K562 (cell line): ENCODE data around the gene RABGAP1L. TPM values are rescaled to one million over a fixed set of nuclear protein-coding genes. Genes with fewer than 3 reads are reported as not detected.

Source experiments
- ATF3 ChIP-seq, 2 experiments: fragments of 450-650 bp in 1 of 2; sonication (generic) in 1 of 2; formaldehyde crosslinking in 1 of 2; IDR thresholded peaks in 1 of 2; conservative IDR thresholded peaks in 1 of 2; 2 replicates each; pipeline versions ENCODE4 v1.6.1 to v1.8.1; 2016 to 2023; ENCODE audit warnings: mild to moderate bottlenecking in 2 of 2, moderate library complexity in 2 of 2, inconsistent platforms in 1 of 2, missing genetic modification reagents in 1 of 2
- CC2D1A ChIP-seq: fragments of 450-650 bp; IDR thresholded peaks from 2 replicates; pipeline ENCODE4 v1.6.1; 2017; ENCODE audit warnings: mild to moderate bottlenecking
- EP400 ChIP-seq: fragments of 450-650 bp; IDR thresholded peaks from 2 replicates; pipeline ENCODE4 v1.6.1; 2017; ENCODE audit warnings: antibody characterized with exemption, mild to moderate bottlenecking, moderate library complexity
- HEY1 ChIP-seq: fragments of 250-450 bp; sonication (Bioruptor Pico); IDR thresholded peaks from 2 replicates; pipeline ENCODE4 v1.5.0; 2020; ENCODE audit warnings: mild to moderate bottlenecking, moderate library complexity, borderline replicate concordance
- HNRNPK ChIP-seq: fragments of 200-400 bp; formaldehyde crosslinking; IDR thresholded peaks from one replicate; pipeline ENCODE4 v1.6.1; 2018; ENCODE audit warnings: mild to moderate bottlenecking, low read depth, low read length; ENCODE audit not compliant: poor library complexity, severe bottlenecking
- ILK ChIP-seq: fragments of 450-650 bp; IDR thresholded peaks from 2 replicates; pipeline ENCODE4 v1.6.1; 2016; ENCODE audit warnings: missing genetic modification characterization, low read depth, mild to moderate bottlenecking, missing compliant biosample characterization, moderate library complexity, borderline replicate concordance
- MYBL2 ChIP-seq, 2 experiments: fragments of 450-650 bp in 1 of 2; sonication (generic) in 1 of 2; formaldehyde crosslinking in 1 of 2; IDR thresholded peaks; 2 replicates each; pipeline versions ENCODE4 v1.6.1 to v1.8.1; 2017 to 2022; ENCODE audit warnings: borderline replicate concordance in 1 of 2, inconsistent platforms in 1 of 2, low read depth in 1 of 2, mild to moderate bottlenecking in 1 of 2, missing genetic modification reagents in 1 of 2, moderate library complexity in 1 of 2
- NCOA1 ChIP-seq: fragments of 450-650 bp; IDR thresholded peaks from 2 replicates; pipeline ENCODE4 v1.6.1; 2016; ENCODE audit warnings: low read depth
- PKNOX1 ChIP-seq: fragments of 450-650 bp; IDR thresholded peaks from 2 replicates; pipeline ENCODE4 v1.6.1; 2016
- PML ChIP-seq: IDR thresholded peaks from 2 replicates; pipeline ENCODE4 v1.6.1; 2012; ENCODE audit warnings: low read length, inconsistent platforms
- SLC30A9 ChIP-seq: fragments of 250-450 bp; sonication (Bioruptor Pico); IDR thresholded peaks from 2 replicates; pipeline ENCODE4 v1.8.0; 2022; ENCODE audit warnings: mild to moderate bottlenecking, moderate library complexity
- SP2 ChIP-seq: IDR thresholded peaks from 2 replicates; pipeline ENCODE4 v1.6.1; 2011; ENCODE audit warnings: mild to moderate bottlenecking, low read depth, low read length, moderate library complexity; ENCODE audit not compliant: poor library complexity, severe bottlenecking; ENCODE audit errors: extremely low read depth
- TAL1 ChIP-seq: fragments of 450-650 bp; IDR thresholded peaks from 2 replicates; pipeline ENCODE4 v1.6.1; 2016; ENCODE audit warnings: mild to moderate bottlenecking
- TFAM ChIP-seq: fragments of 250-450 bp; sonication (Bioruptor Pico); conservative IDR thresholded peaks from 2 replicates; pipeline ENCODE4 v1.5.0; 2021; ENCODE audit warnings: mild to moderate bottlenecking, moderate library complexity
- ZNF277 ChIP-seq: fragments of 250-450 bp; sonication (Bioruptor Pico); IDR thresholded peaks from 2 replicates; pipeline ENCODE4 v1.8.0; 2022; ENCODE audit warnings: inconsistent platforms, mild to moderate bottlenecking, moderate library complexity, borderline replicate concordance
- ZNF431 ChIP-seq: sonication (generic); formaldehyde crosslinking; IDR thresholded peaks from 2 replicates; pipeline ENCODE4 v1.8.0; 2022; ENCODE audit warnings: mild to moderate bottlenecking, missing genetic modification reagents
- ZNF655 ChIP-seq: fragments of 250-450 bp; sonication (Bioruptor Pico); IDR thresholded peaks from 2 replicates; pipeline ENCODE4 v1.5.0; 2021
- polyA plus RNA-seq, 8 experiments: library from polyadenylated mRNA; depleted of rRNA in 4 of 8; stranded (reverse) in 5 of 8; unstranded in 3 of 8; fragments of >200 nt; fragmentation: Nextera tagmentation in 2 of 8; fragmentation: Illumina TruSeq in 1 of 8; extraction: Ambion mirVana in 2 of 8; extraction: Trizol in 1 of 8; gene quantifications; 2 replicates each; pipeline versions ENCODE4 v1.2.1 to v1.2.3, GENCODE V29; 2011 to 2014; ENCODE audit warnings: inconsistent platforms in 1 of 8, missing spikeins in 1 of 8
- total RNA-seq, 7 experiments: library from RNA; depleted of rRNA in 6 of 7; stranded (reverse); fragments of >200 nt in 6 of 7; fragmentation: Illumina TruSeq in 2 of 7; extraction: Trizol in 2 of 7; gene quantifications; 2 replicates each; pipeline versions ENCODE4 v1.2.1 to v1.2.3, GENCODE V29; 2011 to 2021; ENCODE audit warnings: low replicate concordance in 1 of 7
- TF ChIP-seq, protein P1 (sequence below): fragments of 250-450 bp; sonication (Bioruptor Pico); IDR thresholded peaks from 2 replicates; pipeline ENCODE4 v1.5.0; 2022; ENCODE audit warnings: mild to moderate bottlenecking

RABGAP1L gene
- total and polyA plus RNA-seq, 9 of the 15 experiments (the other 6 are each of a cell fraction or from before 2014, with no cell fraction given): 16.5 to 44.9 (median 26.7) TPM

GRCh38 chr1:174204697-174205308, 45.5 kb downstream of the RABGAP1L start (continued):
- no peak for TF ChIP-seq ILK (tag)
- no peak for TF ChIP-seq HNRNPK
- TF ChIP-seq MYBL2 (IDR thresholded peaks at IDR 0.05; ENCODE audit: low read depth): 0 out of 2 replicates have a peak, but pooled peaks have one; percentile 57
- TF ChIP-seq MYBL2 (CRISPR knock-in tag; IDR thresholded peaks at IDR 0.05; ENCODE audit: borderline replicate concordance): no peak
- TF ChIP-seq, protein P1, sequence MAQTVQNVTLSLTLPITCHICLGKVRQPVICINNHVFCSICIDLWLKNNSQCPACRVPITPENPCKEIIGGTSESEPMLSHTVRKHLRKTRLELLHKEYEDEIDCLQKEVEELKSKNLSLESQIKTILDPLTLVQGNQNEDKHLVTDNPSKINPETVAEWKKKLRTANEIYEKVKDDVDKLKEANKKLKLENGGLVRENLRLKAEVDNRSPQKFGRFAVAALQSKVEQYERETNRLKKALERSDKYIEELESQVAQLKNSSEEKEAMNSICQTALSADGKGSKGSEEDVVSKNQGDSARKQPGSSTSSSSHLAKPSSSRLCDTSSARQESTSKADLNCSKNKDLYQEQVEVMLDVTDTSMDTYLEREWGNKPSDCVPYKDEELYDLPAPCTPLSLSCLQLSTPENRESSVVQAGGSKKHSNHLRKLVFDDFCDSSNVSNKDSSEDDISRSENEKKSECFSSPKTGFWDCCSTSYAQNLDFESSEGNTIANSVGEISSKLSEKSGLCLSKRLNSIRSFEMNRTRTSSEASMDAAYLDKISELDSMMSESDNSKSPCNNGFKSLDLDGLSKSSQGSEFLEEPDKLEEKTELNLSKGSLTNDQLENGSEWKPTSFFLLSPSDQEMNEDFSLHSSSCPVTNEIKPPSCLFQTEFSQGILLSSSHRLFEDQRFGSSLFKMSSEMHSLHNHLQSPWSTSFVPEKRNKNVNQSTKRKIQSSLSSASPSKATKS (CRISPR knock-in tag): no peak
- TF ChIP-seq PML: no peak
- peak; percentile 89 for TF ChIP-seq ATF3 (IDR thresholded peaks at IDR 0.05)
- peak; percentile 77; the same call in 1 of the 2 replicates for TF ChIP-seq ATF3 (CRISPR knock-in tag; conservative IDR thresholded peaks at IDR 0.05)
- peak; percentile 17; the same call in 1 of the 2 replicates for TF ChIP-seq TAL1
- TF ChIP-seq HEY1 (CRISPR knock-in tag): no peak
- peak; percentile 38 for TF ChIP-seq PKNOX1
- TF ChIP-seq ZNF655 (CRISPR knock-in tag): no peak
- peak; percentile 88 for TF ChIP-seq CC2D1A
- no peak for TF ChIP-seq ZNF277 (CRISPR knock-in tag)
- no peak for TF ChIP-seq SLC30A9 (CRISPR knock-in tag)
- no peak for TF ChIP-seq TFAM (CRISPR knock-in tag)
- 0 out of 2 replicates have a peak, but pooled peaks have one; percentile 14 for TF ChIP-seq NCOA1
- no peak for TF ChIP-seq SP2
- TF ChIP-seq ZNF431 (CRISPR knock-in tag): no peak
- peak; percentile 83 for TF ChIP-seq EP400
